Hippocampal formation (tissue), 2 donors: ENCODE measurements around the gene MIX23.
"Not testable (repeated sequence)": the region's sequence is repeated elsewhere in the genome, so short reads cannot be mapped to it uniquely, and the experiment has no call there.

Experiments used
- DNase-seq, 2 donors: peaks; one replicate each; lab custom pipeline; 2025; lab: John Stamatoyannopoulos, UW

MIX23 gene

GRCh38 chr3:122392868-122393844, 10.1 kb upstream of the MIX23 start:
- DNase-seq, result peak in 1 of 2 donors; percentile 54

- no peak for DNase-seq
These were observed 8.8 kb upstream of the MIX23 start for GRCh38 chr3:122391681-122392446.

- DNase-seq, result no peak
These were observed 7.6 kb upstream of the MIX23 start for GRCh38 chr3:122390665-122391064.

DNA sequence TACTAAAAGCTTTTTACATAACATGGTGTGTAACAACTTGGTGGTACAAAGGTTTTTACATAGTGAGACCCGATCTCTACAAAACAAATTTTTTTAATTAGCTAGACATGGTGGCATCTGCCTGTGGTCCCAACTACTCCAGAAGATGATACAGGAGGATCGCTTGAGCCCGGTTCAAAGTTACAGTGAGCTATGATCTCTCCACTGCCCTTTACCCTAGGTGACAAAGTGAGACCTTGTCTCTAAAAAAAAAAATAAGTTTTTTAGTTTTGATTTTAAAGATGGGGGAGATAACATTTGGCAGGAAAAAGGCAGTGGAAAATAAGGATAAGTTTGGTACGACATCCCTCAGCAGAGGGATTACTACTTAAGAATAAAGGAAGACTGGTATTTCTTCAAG, 6.9 kb upstream of the MIX23 start:
- DNase-seq, result no peak

- no peak for DNase-seq
These were observed 6.2 kb upstream of the MIX23 start for GRCh38 chr3:122389197-122389596.

DNA sequence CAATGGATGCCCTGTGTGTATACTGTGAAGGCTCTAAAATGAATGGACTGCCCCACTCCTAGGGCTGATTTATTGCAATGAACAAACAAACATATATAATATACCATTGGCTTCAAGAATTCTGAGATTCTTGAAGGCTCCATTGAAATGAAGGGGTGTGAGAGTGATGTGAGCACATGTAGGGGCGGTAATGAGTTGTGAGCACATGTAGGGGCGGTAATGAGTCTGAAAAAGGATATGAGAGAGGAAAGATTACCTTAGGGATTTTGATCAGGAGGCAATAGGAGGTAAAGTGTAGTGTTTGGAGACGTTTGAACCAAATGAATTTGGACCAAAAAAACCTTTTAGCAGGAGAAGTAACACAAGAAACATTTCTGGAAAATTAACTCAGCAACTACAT, 4.7 kb upstream of the MIX23 start:
- no peak for DNase-seq

DNA sequence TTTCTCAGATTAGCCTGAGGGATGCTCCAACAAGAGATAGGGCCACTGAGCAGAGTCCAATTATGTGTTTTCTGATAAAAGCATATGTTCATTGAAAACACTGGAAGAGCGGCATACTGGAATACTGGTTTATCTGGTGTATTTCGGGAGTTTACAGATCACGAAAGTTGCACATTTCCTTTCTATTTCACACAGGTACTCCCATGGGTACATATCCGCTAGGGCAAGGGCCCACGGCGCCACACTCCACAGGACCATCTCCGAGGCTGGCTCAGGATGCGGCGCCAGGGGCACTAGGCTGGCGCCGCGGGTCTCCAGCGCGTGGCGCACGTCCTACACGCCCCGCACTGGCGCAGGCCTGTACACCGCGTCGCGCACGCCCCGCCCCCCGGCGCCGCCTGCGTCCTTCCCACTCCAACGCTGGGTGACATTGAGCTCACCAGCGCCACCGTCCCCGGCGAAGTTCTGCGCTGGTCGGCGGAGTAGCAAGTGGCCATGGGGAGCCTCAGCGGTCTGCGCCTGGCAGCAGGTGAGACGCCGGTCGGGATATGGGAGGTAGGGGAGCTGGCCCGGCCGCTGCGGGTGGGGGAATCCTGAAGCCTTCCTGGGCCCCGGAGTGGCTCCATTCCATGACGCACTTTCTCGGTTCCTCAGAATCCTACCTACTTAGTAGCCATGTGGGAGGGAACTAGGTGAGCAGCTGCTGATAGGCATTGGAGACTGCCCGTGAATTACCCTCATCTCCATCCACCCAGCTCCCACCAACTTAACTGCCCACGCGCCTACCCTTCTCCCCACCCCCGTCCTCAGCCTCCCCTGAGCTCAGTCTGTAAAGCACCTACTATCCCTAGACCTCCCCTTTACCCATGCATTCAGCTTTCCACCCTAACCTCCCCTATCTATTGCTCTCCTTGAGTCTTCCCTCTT, 1.0 kb upstream of the MIX23 start, which contains the start of gene FAM162A:
Gene FAM162A, plus strand, starts transcription at position 412 of the 927 bp plus-strand sequence. Its CDS starts 84 bp downstream, at position 496.
- peak; percentile 91 to 92 for DNase-seq

- DNase-seq, result no peak
These were observed 5.1 kb downstream of the MIX23 start for GRCh38 chr3:122377975-122378374.

GRCh38 chr3:122374034-122374433, 9.0 kb downstream of the MIX23 start:
- no peak for DNase-seq

DNA sequence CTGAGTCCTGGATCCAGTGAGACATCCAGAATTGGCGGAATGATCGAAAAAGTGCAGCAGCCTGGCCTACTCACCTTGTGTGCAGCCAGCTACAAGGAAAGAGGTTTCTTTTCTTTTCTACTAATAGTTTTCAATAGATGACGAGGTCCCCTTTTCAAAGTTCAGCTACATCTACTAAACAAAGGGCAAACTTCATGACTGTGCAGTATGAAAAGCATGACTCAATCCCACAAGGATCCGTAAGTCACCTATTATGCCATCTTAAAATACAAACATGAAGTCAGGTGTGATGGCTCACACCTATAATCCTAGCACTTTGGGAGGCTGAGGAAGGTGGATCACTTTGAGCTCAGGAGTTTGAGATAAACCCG, 16.7 kb downstream of the MIX23 start:
- no peak for DNase-seq

GRCh38 chr3:122365582-122366378, 17.3 kb downstream of the MIX23 start:
- not testable (repeated sequence) for DNase-seq

GRCh38 chr3:122365073-122365472, 18.0 kb downstream of the MIX23 start:
- no peak for DNase-seq

- DNase-seq, result no peak
These were observed 18.5 kb downstream of the MIX23 start for GRCh38 chr3:122364490-122364889.

- DNase-seq, result no peak
These were observed 21.0 kb downstream of the MIX23 start for GRCh38 chr3:122362026-122362425.

GRCh38 chr3:122358703-122359032, 24.4 kb downstream of the MIX23 start:
- no peak for DNase-seq

- no peak for DNase-seq
These were observed 25.0 kb downstream of the MIX23 start for GRCh38 chr3:122357828-122358702.

GRCh38 chr3:122356402-122356801, 26.6 kb downstream of the MIX23 start:
- DNase-seq, result no peak

DNA sequence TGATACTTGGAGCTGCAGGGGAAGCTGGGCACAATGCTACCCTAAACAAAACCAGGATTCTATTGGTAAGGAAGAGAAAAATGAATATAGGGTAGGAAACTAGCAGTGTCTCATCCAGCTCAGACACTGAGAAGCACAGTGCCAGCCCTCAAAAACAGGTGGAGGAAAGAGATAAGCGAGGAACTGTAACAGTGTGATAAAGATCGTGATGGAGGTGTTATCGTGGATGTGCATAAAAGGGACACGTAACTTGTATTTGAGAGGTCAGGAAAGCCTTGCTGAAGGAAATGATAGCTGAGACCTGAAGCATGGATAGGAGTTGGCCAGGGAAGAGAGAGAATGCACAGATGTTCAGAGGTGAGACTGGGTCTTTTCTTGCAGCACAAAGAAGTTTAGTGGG, 27.4 kb downstream of the MIX23 start:
- no peak for DNase-seq

GRCh38 chr3:122353893-122354401, 29.1 kb downstream of the MIX23 start:
- DNase-seq, result no peak

DNA sequence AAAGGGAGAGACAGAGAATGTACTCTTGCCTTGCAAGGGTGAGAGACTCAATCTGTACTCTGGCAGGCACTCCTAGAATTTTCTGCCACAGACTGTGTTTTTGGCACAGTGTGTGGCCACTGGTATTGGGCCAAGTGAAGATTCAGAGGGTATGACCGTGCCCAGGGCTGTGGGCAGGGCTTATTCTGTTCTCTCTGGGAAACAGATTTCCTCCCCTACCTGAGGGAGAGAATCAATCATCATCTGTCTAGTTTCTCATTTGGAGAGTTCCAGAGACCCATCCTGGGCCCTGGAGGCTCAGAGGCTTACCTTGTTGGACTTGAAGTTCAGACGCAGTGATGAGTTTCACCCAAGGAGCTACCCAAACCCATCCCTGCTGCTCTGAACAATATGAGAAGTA, 29.8 kb downstream of the MIX23 start:
- no peak for DNase-seq
